ENCODE measurements around the gene SYN1.

GRCh38 chrX:47648376-47648775, 28.7 kb upstream of the SYN1 start:
- TF ChIP-seq CTCF (IDR thresholded peaks at IDR 0.05; ENCODE audit: insufficient read depth, low read length, poor library complexity, severe bottlenecking) (no peak), EZH2phosphoT487 (conservative IDR thresholded peaks at IDR 0.05; ENCODE audit: low read length) (no peak)

Data from SU-DHL-6 (cell line).